ENCODE results near the gene RTN4R. TPM values are rescaled to one million over a fixed set of nuclear protein-coding genes. Genes with fewer than 3 reads are reported as not detected.

The RTN4R gene
- total and polyA plus RNA-seq, 9 of the 15 experiments (the other 6 are each of a cell fraction or from before 2014, with no cell fraction given), result 0.04 to 2.8 (median 1.4) TPM; not detected in 3

DNA sequence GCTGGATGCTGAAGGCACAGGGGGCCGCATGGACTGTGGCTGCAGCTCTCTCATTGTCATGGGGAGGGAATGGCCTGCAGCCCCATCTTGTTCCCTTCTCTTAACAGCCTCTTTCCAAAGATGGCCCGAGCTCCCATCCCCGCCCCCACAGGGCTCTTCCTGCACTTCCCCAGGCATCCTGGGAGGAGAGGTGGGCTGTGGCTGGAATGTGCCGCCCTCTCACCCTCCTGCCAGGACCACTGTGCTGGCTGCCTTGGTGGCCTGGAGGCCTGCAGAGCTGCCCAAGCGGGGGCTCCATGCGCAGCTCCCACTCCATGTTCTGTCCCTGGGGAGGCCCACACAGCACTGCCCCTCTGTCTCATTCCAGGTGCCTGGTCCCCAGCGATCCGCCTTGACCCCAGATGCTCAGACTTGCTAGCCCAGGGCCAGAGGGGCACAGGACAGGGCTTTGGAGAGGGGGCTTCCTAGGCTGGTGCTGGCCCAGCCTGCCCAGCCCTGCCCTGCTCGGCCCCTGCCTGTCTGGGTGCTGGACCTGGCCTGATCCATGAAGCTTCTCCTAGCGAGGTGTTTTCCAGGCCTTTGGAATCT is 56.6 kb downstream of the RTN4R start:
- H3K27ac ChIP-seq (ENCODE audit: extremely low read depth, low read depth, low read length), result no peak overlapping the region
- CTCF ChIA-PET (ENCODE audit: low intra/inter-chr PET ratio), result no interaction called here
- no peak overlapping the region for H3K4me3 ChIP-seq
- H3K9ac ChIP-seq (ENCODE audit: insufficient read depth in 1 of 2, low read depth in 2 of 2, low read length in 2 of 2), result peak overlapping the region; percentile 29 to 79; a peak in 3 of 4 replicates
- WGBS (ENCODE audit: insufficient coverage, low coverage, missing lambda C conversion rate), result 43% methylated on average over 10 of the region's 10 CpGs
- POLR2A ChIA-PET, result interaction anchor here (0.6 to 4.0 kb wide), 12 partner anchors 11 to 816 kb away, joined by 3 to 38 read pairs (median 3); partner anchors contain the start of gene DGCR6L
- intact Hi-C loops (cut with micrococcal nuclease), result no loop called here
- peaks cover 29 to 46% of the 10 kb centered on the region in 2 experiments for H3K27me3 ChIP-seq (ENCODE audit: control insufficient read depth in 2 of 2, insufficient read depth in 2 of 2, low read length in 2 of 2)
- BruUV-seq (replicated peaks), result no TSS peak
- FAIRE-seq (no peak), ATAC-seq (no peak), DNase-seq (ENCODE audit: extremely low read depth in 1 of 4, low spot score in 3 of 4) (no peak)
- no peaks in the 10 kb centered on the region for H3K9me3 ChIP-seq (replicated peaks; ENCODE audit: control insufficient read depth, insufficient read depth, low read depth, low read length)
- peak overlapping the region; percentile 30 for H3K4me2 ChIP-seq (ENCODE audit: insufficient read depth, low read length)
- H3K36me3 ChIP-seq (ENCODE audit: control insufficient read depth, insufficient read depth, low read length), result no peaks in the 10 kb centered on the region
- in situ Hi-C loops (cut with MboI), result no loop called here
- H4K20me1 ChIP-seq (replicated peaks; ENCODE audit: control insufficient read depth, insufficient read depth, low read length), result peaks cover 50% of the 10 kb centered on the region
- H3K9me1 ChIP-seq (ENCODE audit: control insufficient read depth, insufficient read depth, low read length), result no peaks in the 10 kb centered on the region
- peaks cover 13% of the 10 kb centered on the region for H3K79me2 ChIP-seq (ENCODE audit: control insufficient read depth, insufficient read depth, low read length)
- H3K4me1 ChIP-seq (replicated peaks in 1 of 2; ENCODE audit: control insufficient read depth in 2 of 2, insufficient read depth in 2 of 2, low read length in 2 of 2), result peaks cover 17 to 78% of the 10 kb centered on the region in 2 experiments
- peak overlapping the region; percentile 36 for H2AFZ ChIP-seq (ENCODE audit: low read depth, low read length)
- TF ChIP-seq HMGN3 (IDR thresholded peaks at IDR 0.05; ENCODE audit: borderline replicate concordance, extremely low read depth, insufficient read length, low read depth, low read length) (peak; percentile 8), PML (IDR thresholded peaks at IDR 0.05; ENCODE audit: low read length) (no peak), TFAM (CRISPR knock-in tag; conservative IDR thresholded peaks at IDR 0.05) (no peak), JUN (IDR thresholded peaks at IDR 0.05; ENCODE audit: borderline replicate concordance, low read depth, low read length) (no peak), JUN (CRISPR knock-in tag; IDR thresholded peaks at IDR 0.05; ENCODE audit: borderline replicate concordance) (no peak), IFI16 (CRISPR knock-in tag; IDR thresholded peaks at IDR 0.05) (no peak), TAF15 (IDR thresholded peaks at IDR 0.05; ENCODE audit: low read depth, low read length) (0 out of 2 replicates have a peak, but pooled peaks have one; percentile 32), RBM14 (IDR thresholded peaks at IDR 0.05; ENCODE audit: borderline replicate concordance, insufficient read depth, low read depth, low read length) (0 out of 2 replicates have a peak, but pooled peaks have one; percentile 36), KDM4B (IDR thresholded peaks at IDR 0.05; ENCODE audit: borderline replicate concordance in 2 of 2, low read depth in 1 of 2) (0 out of 4 replicates have a peak, but pooled peaks of 1 of the 2 experiments have one; percentile 6), TAL1 (IDR thresholded peaks at IDR 0.05) (no peak), SMAD1 (IDR thresholded peaks at IDR 0.05; ENCODE audit: low read depth, low read length, partially characterized antibody) (no peak), GTF2A2 (tag; IDR thresholded peaks at IDR 0.05) (no peak), SP1 (CRISPR knock-in tag; IDR thresholded peaks at IDR 0.05) (no peak), NR2C2 (CRISPR knock-in tag; IDR thresholded peaks at IDR 0.05) (no peak), NR2C2 (tag; IDR thresholded peaks at IDR 0.05) (no peak), ZNF3 (CRISPR knock-in tag; IDR thresholded peaks at IDR 0.05) (no peak), PPARD (CRISPR knock-in tag; IDR thresholded peaks at IDR 0.05) (no peak), XRCC3 (IDR thresholded peaks at IDR 0.05) (no peak), ZNF239 (CRISPR knock-in tag; IDR thresholded peaks at IDR 0.05) (no peak), MEF2D (tag; conservative IDR thresholded peaks at IDR 0.05; ENCODE audit: low read depth) (no peak), ZKSCAN1 (IDR thresholded peaks at IDR 0.05; ENCODE audit: low read depth, low read length) (peak; percentile 3; the same call in 1 of the 2 replicates)
- TF ChIP-seq, protein P1, sequence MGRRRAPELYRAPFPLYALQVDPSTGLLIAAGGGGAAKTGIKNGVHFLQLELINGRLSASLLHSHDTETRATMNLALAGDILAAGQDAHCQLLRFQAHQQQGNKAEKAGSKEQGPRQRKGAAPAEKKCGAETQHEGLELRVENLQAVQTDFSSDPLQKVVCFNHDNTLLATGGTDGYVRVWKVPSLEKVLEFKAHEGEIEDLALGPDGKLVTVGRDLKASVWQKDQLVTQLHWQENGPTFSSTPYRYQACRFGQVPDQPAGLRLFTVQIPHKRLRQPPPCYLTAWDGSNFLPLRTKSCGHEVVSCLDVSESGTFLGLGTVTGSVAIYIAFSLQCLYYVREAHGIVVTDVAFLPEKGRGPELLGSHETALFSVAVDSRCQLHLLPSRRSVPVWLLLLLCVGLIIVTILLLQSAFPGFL (CRISPR knock-in tag; IDR thresholded peaks at IDR 0.05), result no peak
- TF ChIP-seq, protein P2, sequence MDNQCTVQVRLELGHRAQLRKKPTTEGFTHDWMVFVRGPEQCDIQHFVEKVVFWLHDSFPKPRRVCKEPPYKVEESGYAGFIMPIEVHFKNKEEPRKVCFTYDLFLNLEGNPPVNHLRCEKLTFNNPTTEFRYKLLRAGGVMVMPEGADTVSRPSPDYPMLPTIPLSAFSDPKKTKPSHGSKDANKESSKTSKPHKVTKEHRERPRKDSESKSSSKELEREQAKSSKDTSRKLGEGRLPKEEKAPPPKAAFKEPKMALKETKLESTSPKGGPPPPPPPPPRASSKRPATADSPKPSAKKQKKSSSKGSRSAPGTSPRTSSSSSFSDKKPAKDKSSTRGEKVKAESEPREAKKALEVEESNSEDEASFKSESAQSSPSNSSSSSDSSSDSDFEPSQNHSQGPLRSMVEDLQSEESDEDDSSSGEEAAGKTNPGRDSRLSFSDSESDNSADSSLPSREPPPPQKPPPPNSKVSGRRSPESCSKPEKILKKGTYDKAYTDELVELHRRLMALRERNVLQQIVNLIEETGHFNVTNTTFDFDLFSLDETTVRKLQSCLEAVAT (IDR thresholded peaks at IDR 0.05), result no peak

Data from K562 (cell line).